T-helper 17 cell (primary cell): Measurements from ENCODE around the gene RSBN1L. TPM values are rescaled to one million over a fixed set of nuclear protein-coding genes. Genes with fewer than 3 reads are reported as not detected.
"Not testable (repeated sequence)": the region's sequence is repeated elsewhere in the genome, so short reads cannot be mapped to it uniquely, and the experiment has no call there.

Experiments
- ATAC-seq: fragments of 150-1000 bp; cut with Tn5 transposase; 2 replicates; pipeline ENCODE4 v1.10.0; 2021; ENCODE audit warnings: mild to moderate bottlenecking, moderate library complexity
- DNase-seq, 3 donors: peaks; one replicate each; pipeline versions ENCODE4 v3.0.0 to v3.0.0-alpha.2; 2020 to 2021
- H3K9me3 ChIP-seq: one replicate; pipeline ENCODE4 v1.7.0; 2013; ENCODE audit warnings: low read length, mild to moderate bottlenecking; ENCODE audit not compliant: control insufficient read depth, poor library complexity, severe bottlenecking
- H3K27ac Mint-ChIP-seq: one replicate; pipeline ENCODE4 v1.8.0; 2022; ENCODE audit warnings: mild to moderate bottlenecking, moderate library complexity, mixed read lengths
- H3K27me3 Mint-ChIP-seq: one replicate; pipeline ENCODE4 v1.8.0; 2022; ENCODE audit warnings: mixed read lengths
- H3K36me3 Mint-ChIP-seq: one replicate; pipeline ENCODE4 v1.8.0; 2022; ENCODE audit warnings: low read depth, mixed read lengths
- H3K4me1 Mint-ChIP-seq: one replicate; pipeline ENCODE4 v1.8.0; 2022; ENCODE audit warnings: mild to moderate bottlenecking, mixed read lengths
- H3K4me3 Mint-ChIP-seq: one replicate; pipeline ENCODE4 v1.8.0; 2022; ENCODE audit warnings: mild to moderate bottlenecking, moderate library complexity, mixed read lengths
- total RNA-seq, 4 donors: library from RNA in 2 of 4; stranded (reverse) in 2 of 4; gene quantifications; one replicate each; pipeline ENCODE4 v1.2.3 and lab custom pipeline; 2022 to 2026

Gene RSBN1L
- total RNA-seq (10 to 100 TPM; 19.6 to 20.6 TPM), total RNA-seq (lab: John Stamatoyannopoulos, UW) (76.7 to 101 reads per million in 2 donors)

- H3K4me3 Mint-ChIP-seq, result peak within 1 kb of the TSS; percentile 97
- ATAC-seq, result peak; percentile 95
These were observed at the start of gene RSBN1L for GRCh38 chr7:77696057-77696642. TSS of gene RSBN1L (plus strand) at chr7:77696459. CDS start at chr7:77696470, 11 bp downstream.

DNA sequence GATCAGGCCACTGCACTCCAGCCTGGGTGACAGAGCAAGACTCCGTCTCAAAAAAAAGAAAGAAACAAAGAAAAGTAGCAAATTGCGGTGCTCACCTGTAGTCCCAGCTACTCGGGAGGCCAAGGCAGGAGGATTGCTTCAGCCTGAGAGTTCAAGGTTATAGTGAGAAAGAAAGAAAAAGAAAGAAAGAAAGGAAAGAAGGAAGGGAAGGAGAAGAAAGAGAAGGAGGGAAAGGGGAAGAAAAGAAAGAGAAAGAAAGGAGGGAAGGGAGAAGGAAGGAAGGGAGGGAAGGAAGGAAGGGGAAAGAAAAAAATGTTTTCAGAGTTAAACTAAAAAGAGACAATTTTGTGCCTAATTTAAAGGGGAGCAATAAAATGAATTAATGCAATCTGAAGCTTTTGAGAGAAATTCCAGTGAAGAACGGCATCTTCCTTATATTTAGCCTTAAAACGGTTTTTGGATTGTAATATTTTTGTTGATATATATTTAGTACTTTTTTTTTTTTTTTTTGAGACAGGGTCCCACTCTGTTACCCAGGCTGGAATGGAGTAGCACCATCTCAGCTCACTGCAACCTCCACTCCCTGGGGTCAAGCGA is 47.4 kb upstream of the RSBN1L start:
- DNase-seq (no peak), ATAC-seq (no peak)
- no peaks in the 10 kb centered on the region for H3K36me3 Mint-ChIP-seq
- H3K9me3 ChIP-seq, result no peaks in the 10 kb centered on the region
- no peak overlapping the region for H3K4me3 Mint-ChIP-seq
- H3K27me3 Mint-ChIP-seq, result no peaks in the 10 kb centered on the region
- H3K27ac Mint-ChIP-seq, result peak overlapping the region; percentile 66
- no peaks in the 10 kb centered on the region for H3K4me1 Mint-ChIP-seq

More at GRCh38 chr7:77696057-77696642, at the start of gene RSBN1L:
- Mint-ChIP-seq H3K36me3 (peaks cover 7% of the 10 kb centered on the region), H3K27ac (peak within 1 kb of the TSS; percentile 96), H3K4me1 (peaks cover 34% of the 10 kb centered on the region), H3K27me3 (no peaks in the 10 kb centered on the region)
- H3K9me3 ChIP-seq, result no peaks in the 10 kb centered on the region
- DNase-seq, result peak; percentile 96 to 98 (median 97)

DNA sequence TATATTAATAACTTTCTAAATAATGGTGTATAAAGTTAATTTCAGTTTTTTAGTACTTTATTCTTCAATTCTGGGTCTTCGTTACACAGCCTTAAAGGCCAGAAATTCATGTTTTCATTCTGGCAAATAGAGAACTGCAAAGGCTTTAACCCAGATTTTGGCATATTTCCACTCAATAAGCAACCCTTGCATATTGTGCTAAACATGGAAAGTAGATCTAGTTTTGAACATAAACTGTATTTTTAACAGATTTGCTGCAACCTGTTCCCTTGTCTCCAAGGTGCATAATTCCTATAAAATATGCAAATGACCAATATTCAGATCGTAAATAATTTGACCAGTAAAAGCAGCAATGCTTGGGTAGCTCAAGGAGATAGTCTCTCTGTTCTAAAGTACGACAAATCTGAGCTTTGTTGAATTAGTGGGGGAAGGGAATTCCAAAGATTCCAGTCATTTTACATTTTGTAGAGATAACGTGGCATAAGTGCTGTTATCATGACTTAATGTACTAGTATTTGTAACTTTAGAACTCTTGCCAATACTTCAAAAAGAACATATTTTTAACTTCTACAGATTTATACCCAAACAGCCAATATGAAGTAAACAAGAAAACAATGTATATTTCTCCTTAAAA is 46.4 kb upstream of the RSBN1L start:
- H3K4me3 Mint-ChIP-seq, result no peak overlapping the region
- DNase-seq, result no peak
- H3K27me3 Mint-ChIP-seq, result no peaks in the 10 kb centered on the region
- H3K36me3 Mint-ChIP-seq, result no peaks in the 10 kb centered on the region
- no peak overlapping the region for H3K27ac Mint-ChIP-seq
- no peak for ATAC-seq
- H3K9me3 ChIP-seq, result no peaks in the 10 kb centered on the region
- no peaks in the 10 kb centered on the region for H3K4me1 Mint-ChIP-seq

GRCh38 chr7:77651575-77652162 is 44.6 kb upstream of the RSBN1L start:
- H3K4me3 Mint-ChIP-seq, result no peak overlapping the region
- no peaks in the 10 kb centered on the region for H3K27me3 Mint-ChIP-seq

GRCh38 chr7:77652826-77653225 is 43.4 kb upstream of the RSBN1L start:
- not testable (repeated sequence) for ATAC-seq, H3K27ac Mint-ChIP-seq, DNase-seq, H3K27me3 Mint-ChIP-seq, H3K4me1 Mint-ChIP-seq, H3K36me3 Mint-ChIP-seq, H3K9me3 ChIP-seq, H3K4me3 Mint-ChIP-seq

More at GRCh38 chr7:77651575-77652162, 44.6 kb upstream of the RSBN1L start:
- DNase-seq (peak in 1 of 3 donors; percentile 8), ATAC-seq (no peak)
- H3K9me3 ChIP-seq, result no peaks in the 10 kb centered on the region
- no peak overlapping the region for H3K27ac Mint-ChIP-seq
- H3K4me1 Mint-ChIP-seq, result no peaks in the 10 kb centered on the region
- H3K36me3 Mint-ChIP-seq, result no peaks in the 10 kb centered on the region

DNA sequence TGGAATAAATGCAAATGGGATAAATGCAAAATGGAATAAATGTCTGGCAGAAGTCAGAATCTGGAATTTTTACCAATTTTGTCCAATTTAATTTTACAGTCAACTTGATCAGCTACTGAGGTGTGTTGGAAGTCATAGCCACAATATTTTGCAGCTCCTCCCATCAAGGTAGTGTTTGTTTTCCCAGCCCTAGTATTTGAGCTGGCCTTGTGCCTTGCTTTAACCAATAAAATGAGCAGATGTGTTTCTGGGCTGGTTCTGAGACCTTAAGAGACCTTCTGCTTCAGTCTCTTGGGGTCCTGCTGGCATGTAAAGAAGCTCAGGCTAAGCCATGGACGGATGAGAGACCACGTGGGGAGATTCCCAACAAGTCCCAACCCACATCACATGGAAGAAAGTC is 42.7 kb upstream of the RSBN1L start:
- Mint-ChIP-seq H3K27ac (no peak overlapping the region), H3K27me3 (no peaks in the 10 kb centered on the region), H3K36me3 (no peaks in the 10 kb centered on the region), H3K4me1 (no peaks in the 10 kb centered on the region), H3K4me3 (no peak overlapping the region)
- no peaks in the 10 kb centered on the region for H3K9me3 ChIP-seq
- DNase-seq (no peak), ATAC-seq (no peak)

GRCh38 chr7:77655356-77655755 is 40.9 kb upstream of the RSBN1L start:
- ATAC-seq, result no peak
- no peaks in the 10 kb centered on the region for H3K27me3 Mint-ChIP-seq
- DNase-seq, result no peak
- no peaks in the 10 kb centered on the region for H3K9me3 ChIP-seq
- no peaks in the 10 kb centered on the region for H3K36me3 Mint-ChIP-seq
- no peak overlapping the region for H3K4me3 Mint-ChIP-seq
- H3K4me1 Mint-ChIP-seq, result no peaks in the 10 kb centered on the region
- no peak overlapping the region for H3K27ac Mint-ChIP-seq

- H3K9me3 ChIP-seq, result no peaks in the 10 kb centered on the region
- H3K4me1 Mint-ChIP-seq, result no peaks in the 10 kb centered on the region
These were observed 40.3 kb upstream of the RSBN1L start for GRCh38 chr7:77655836-77656455.

GRCh38 chr7:77657427-77658224 is 38.6 kb upstream of the RSBN1L start:
- H3K4me3 Mint-ChIP-seq, result no peak overlapping the region
- DNase-seq, result no peak
- no peaks in the 10 kb centered on the region for H3K27me3 Mint-ChIP-seq
- peak; percentile 65 for ATAC-seq
- no peaks in the 10 kb centered on the region for H3K9me3 ChIP-seq
- H3K4me1 Mint-ChIP-seq, result no peaks in the 10 kb centered on the region
- no peaks in the 10 kb centered on the region for H3K36me3 Mint-ChIP-seq
- H3K27ac Mint-ChIP-seq, result no peak overlapping the region

More at GRCh38 chr7:77655836-77656455, 40.3 kb upstream of the RSBN1L start:
- H3K27me3 Mint-ChIP-seq, result no peaks in the 10 kb centered on the region
- no peak overlapping the region for H3K27ac Mint-ChIP-seq
- no peak for DNase-seq
- H3K36me3 Mint-ChIP-seq, result no peaks in the 10 kb centered on the region
- no peak for ATAC-seq
- no peak overlapping the region for H3K4me3 Mint-ChIP-seq

- H3K4me3 Mint-ChIP-seq, result no peak overlapping the region
- H3K36me3 Mint-ChIP-seq, result no peaks in the 10 kb centered on the region
- H3K27ac Mint-ChIP-seq, result no peak overlapping the region
- H3K4me1 Mint-ChIP-seq, result peaks cover 2% of the 10 kb centered on the region
- ATAC-seq (no peak), DNase-seq (no peak)
- H3K27me3 Mint-ChIP-seq, result no peaks in the 10 kb centered on the region
- H3K9me3 ChIP-seq, result no peaks in the 10 kb centered on the region
These were observed 37.3 kb upstream of the RSBN1L start for GRCh38 chr7:77658928-77659327.

GRCh38 chr7:77661816-77662215 is 34.4 kb upstream of the RSBN1L start:
- H3K9me3 ChIP-seq, result no peaks in the 10 kb centered on the region
- no peaks in the 10 kb centered on the region for H3K27me3 Mint-ChIP-seq
- DNase-seq (no peak), ATAC-seq (no peak)
- no peak overlapping the region for H3K27ac Mint-ChIP-seq
- H3K36me3 Mint-ChIP-seq, result no peaks in the 10 kb centered on the region
- H3K4me1 Mint-ChIP-seq, result peaks cover 2% of the 10 kb centered on the region
- H3K4me3 Mint-ChIP-seq, result no peak overlapping the region

DNA sequence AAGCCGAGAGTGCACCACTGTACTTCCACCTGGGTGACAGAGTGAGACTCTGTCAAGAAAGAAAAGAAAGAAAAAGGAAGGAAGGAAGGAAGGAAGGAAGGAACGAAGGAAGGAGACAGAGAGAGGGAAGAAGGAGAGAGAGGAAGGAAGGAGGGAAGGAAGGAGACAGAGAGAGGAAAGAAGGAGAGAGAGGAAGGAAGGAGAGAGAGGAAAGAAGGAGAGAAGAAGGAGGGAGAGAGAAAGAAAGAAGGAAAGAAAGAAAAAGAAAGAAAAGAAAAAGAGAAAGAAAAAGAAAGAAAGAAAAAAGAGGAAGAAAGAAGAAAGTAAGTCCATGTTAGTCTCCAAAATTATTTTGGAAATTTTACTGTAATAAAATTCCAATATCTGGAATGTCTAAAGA is 33.4 kb upstream of the RSBN1L start:
- Mint-ChIP-seq H3K36me3 (no peaks in the 10 kb centered on the region), H3K27ac (no peak overlapping the region), H3K27me3 (no peaks in the 10 kb centered on the region), H3K4me3 (no peak overlapping the region), H3K4me1 (peaks cover 2% of the 10 kb centered on the region)
- DNase-seq, result no peak
- no peaks in the 10 kb centered on the region for H3K9me3 ChIP-seq
- no peak for ATAC-seq
